HG03066 (cell line): Measurements from ENCODE around the gene DOCK11.
A peak's percentile ranks its signal among the peaks of the same experiment; 100 is the strongest.

Experiments used
- ATAC-seq: cut with Tn5 transposase; IDR thresholded peaks from one replicate; pipeline ENCODE4 v1.9.1; 2021; ENCODE audit warnings: low read depth; ENCODE audit not compliant: unreplicated experiment

DOCK11 gene

GRCh38 chrX:118621081-118621759 is 125.6 kb downstream of the DOCK11 start:
- ATAC-seq: no peak

DNA sequence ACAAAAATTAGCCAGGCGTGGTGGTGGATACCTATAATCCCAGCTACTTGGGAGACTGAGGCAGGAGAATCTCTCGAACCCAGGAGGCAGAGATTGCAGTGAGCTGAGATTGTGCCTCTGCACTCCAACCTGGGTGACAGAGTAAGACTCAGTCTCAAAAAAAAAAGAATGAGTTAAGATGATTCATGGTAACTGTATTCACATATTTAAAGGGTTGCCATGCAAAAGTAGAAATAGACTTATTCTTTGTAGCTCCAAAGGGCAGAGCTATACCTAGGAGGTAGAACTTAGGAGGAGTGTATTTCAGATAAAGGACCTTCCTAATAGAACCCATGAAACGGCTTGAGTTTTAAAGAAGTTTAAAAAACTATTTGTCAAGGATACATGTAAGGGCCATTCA is 127.4 kb downstream of the DOCK11 start:
- no peak for ATAC-seq

DNA sequence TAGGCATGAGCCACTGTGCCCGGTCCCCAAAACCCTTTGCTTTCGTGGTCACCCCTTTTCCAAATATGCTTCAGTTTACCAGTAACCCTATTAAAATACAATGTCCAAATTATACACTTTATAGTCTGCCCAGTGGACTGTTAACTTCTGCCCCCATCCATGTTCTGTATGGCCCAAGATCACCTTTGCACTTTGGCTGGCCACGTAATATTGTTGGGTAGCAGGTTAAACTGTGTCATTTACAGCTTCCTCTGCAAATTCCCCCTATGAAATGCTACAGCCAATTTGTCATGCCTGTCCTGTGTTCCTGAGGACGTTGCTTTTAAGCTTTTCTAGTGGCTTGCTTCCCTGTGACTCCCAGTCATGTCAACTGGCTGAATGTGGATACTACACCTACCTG is 130.7 kb downstream of the DOCK11 start:
- no peak for ATAC-seq

DNA sequence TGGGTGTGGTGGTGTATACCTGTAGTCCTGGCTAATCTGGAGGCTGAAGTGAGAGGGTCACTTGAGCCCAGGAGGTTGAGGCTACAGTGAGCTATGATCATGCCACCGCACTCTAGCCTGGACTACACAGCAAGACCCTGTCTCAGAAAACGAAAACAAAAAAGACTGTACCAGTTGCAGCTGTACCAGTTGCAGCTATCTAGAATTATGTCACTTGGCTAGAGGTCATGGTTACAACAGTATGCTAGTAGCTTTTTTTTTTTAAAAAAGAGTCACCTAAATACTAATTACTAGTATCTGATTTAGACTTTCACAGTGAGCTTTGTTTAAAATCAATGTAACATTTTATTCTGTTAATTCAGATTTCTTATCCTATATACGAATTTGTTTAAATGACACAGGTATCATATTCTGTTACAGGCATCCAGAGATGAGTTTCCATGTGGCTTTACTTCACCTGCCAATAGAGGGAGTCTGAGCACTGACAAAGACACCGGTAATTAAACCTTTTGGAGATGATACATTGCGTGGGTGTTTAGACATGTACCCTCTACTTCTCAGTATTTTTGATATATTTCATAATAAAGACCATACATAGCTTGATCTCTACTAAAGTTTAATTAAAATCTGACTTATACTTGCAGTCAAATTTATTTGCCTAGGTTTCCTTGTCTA is 131.6 kb downstream of the DOCK11 start:
- ATAC-seq: no peak

- ATAC-seq: no peak
These were observed 135.2 kb downstream of the DOCK11 start for GRCh38 chrX:118630848-118631247.

DNA sequence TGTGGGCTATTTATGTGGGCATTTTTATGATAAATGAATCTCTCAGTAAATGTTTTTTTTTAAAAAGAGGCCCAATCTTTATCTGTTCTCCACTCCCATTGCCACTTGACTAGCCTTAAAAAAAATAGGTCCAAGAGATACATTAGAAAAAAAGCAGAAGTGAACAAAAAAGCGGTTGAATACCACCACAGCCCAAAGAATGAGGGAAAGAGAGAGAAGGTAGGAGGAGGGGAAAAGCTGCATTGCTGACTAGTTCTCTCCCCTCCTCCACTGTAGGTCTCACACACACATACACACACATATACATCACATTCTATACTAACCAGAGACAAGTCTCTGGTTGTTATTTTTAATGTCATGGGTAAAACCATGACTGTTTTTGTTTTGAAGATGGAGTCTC is 136.0 kb downstream of the DOCK11 start:
- peak; percentile 74 for ATAC-seq

GRCh38 chrX:118632862-118633261 is 137.2 kb downstream of the DOCK11 start:
- no peak for ATAC-seq

DNA sequence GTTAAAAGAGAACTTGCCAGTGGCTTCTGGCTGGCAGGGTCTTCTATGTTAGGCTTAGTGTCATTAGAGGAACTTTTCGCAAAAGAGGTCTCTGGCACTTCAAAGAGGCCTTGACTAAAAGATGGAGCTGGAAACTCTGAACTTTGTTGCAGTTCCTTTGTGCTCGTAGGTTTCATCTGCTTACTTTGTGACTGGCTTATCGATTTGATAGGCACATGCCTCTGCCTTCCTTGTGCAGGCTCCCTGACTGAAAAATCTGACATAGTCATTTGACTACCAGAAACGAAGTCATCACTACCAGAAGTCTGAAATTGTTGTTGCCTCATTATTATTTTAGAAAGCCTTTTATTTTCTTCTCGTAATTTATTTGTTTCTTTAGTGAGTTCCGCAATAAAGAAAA is 137.9 kb downstream of the DOCK11 start:
- ATAC-seq: no peak

DNA sequence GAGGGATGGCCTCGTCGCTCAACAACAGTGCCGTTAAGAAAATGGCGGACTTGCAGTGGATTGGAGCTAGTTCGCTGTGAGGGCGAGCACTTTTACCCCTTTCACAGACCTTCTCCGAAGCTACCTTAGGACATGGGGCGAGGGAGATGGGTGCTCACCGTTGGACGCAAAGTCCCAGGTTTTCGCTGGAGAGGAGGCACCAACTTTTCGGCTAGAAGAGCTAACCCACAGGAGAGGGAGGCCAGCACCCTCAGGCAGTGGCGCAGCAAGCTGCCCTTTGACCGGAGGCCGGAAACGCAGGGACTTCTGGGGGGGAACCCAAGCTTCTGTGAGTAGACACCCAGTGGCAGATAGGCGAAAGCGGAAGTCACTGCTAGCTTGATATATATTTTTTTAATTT is 138.7 kb downstream of the DOCK11 start:
- ATAC-seq: no peak

DNA sequence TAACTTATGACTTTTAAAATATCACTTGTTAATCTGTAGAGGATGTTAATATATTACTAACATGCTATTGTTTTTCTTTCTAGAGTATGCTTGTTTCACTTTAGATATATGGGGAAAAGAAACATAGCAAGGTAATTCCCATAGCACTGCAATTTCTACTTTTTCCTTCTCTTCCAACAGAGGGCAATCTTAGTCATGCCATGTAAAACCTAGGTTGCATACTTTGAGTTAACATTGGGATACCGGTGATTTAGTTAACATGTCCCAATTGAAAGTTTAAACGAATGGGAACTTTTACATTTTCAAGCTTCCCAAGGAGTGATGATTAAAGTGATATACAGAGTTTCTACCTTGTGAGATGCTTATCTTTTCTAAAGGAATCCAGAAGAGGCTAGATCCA is 142.4 kb downstream of the DOCK11 start:
- ATAC-seq: no peak

DNA sequence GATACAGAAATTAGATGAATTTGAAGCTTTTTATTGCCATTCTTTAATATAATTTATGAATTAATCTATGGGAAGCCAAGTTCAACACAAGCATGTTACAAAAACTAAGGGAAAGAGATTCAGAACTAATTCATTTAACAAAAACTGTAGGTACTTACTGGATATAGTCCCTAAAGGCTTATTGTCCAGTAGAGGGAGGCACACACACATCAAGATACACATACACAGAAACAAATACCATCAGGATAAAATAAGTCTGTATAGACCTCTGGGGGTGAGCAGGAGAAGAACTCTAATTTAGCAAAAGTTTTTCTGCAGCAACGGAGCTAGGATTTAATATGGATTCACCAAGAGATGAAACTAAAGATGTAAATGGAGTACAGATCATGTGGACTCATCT is 148.8 kb downstream of the DOCK11 start:
- no peak for ATAC-seq

DNA sequence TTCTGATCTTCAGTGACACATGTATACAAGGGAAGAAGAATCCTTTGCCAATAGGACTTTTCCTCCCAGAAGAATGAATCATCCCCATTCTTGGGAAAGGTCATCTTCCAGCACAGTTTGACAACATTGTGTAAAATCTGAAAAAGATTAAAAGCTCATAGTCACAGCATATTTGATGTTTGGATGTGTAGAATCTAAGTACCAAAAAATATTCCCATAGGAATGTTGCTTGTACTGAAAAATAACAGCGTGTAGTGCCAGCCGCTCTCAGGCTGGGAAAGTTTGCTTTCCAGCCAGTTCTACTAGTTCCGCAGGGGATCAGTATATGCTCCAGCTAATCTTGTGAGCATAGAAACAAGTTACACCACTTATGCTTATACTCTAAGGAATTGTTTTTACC is 157.1 kb downstream of the DOCK11 start:
- no peak for ATAC-seq

DNA sequence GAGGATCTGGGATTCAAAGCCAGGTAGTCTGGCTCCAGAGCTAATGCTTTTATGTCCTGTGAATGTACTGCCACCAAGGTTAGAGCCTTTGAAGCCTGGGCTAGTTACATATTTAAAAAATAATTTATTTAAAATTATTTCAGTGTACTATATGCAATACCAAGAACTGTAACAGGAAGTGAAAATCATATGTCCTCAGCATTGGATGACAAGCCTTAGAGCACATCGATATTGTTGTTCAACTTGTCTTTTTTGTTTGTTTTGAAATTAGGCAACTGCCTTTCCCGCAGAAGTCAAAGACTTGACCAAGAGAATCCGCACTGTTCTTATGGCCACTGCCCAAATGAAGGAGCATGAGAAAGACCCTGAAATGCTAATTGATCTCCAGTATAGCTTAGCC is 158.7 kb downstream of the DOCK11 start:
- ATAC-seq: no peak

- no peak for ATAC-seq
These were observed 160.1 kb downstream of the DOCK11 start for GRCh38 chrX:118655561-118656246.

GRCh38 chrX:118657413-118657812 is 161.8 kb downstream of the DOCK11 start:
- no peak for ATAC-seq

GRCh38 chrX:118660085-118660484 is 164.5 kb downstream of the DOCK11 start:
- ATAC-seq: no peak

GRCh38 chrX:118665204-118665603 is 169.6 kb downstream of the DOCK11 start:
- ATAC-seq: no peak

- ATAC-seq: no peak
These were observed 170.9 kb downstream of the DOCK11 start for GRCh38 chrX:118666521-118666920.

GRCh38 chrX:118669435-118669834 is 173.8 kb downstream of the DOCK11 start:
- ATAC-seq: no peak

- no peak for ATAC-seq
These were observed 179.8 kb downstream of the DOCK11 start for GRCh38 chrX:118675326-118675965.

GRCh38 chrX:118675966-118676349 is 180.3 kb downstream of the DOCK11 start:
- no peak for ATAC-seq
